Renal pelvis (tissue), 4 donors: ENCODE measurements around the gene SHQ1. TPM values are rescaled to one million over a fixed set of nuclear protein-coding genes. Genes with fewer than 3 reads are reported as not detected.

ENCODE experiments used
- DNase-seq: peaks from one replicate; pipeline ENCODE4 v3.0.0-alpha.2; 2013
- polyA plus RNA-seq, 3 donors: library from polyadenylated mRNA; unstranded; fragments of 120-200 nt; gene quantifications; one replicate each; pipeline ENCODE4 v1.2.1, GENCODE V29; 2013; ENCODE audit not compliant: insufficient read length in 3 of 3

SHQ1 gene
- polyA plus RNA-seq, 3 donors: 19.8 to 26.0 (median 22.5) TPM

DNA sequence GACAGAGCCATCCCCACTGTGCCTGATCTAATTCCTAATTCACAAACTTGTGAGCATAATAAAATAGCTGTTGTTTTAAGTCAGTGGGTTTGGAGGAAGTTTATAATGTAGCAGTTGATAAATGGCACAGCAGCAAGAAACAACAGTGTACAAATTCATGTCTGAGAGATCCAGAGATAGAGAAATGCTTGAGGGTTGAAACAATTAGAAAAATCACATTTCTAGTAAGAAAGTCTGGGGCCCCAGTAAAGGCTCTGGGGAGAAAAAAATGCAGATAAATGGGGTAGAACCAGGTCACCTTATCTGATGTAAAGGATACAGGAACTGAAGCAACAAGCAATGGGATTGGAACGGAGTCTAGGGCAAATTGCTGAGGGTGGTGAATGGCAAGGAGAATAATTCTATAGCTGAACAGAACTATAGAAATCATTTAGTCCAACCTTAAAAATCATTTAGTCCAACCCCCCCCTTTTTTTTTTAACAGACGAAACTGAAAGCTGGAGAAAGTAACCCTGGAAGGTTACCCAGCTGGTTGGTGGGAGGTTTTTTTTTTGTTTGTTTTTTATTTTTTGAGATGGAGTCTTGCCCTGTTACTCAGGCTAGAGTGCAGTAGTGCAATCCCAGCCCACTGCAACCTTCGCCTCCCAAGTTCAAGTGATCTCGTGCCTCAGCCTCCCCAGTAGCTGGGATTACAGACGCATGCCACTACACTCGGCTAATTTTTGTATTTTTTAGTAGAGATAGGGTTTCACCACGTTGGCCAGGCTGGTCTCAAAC is 14.3 kb upstream of the SHQ1 start:
- DNase-seq: no peak

GRCh38 chr3:72860846-72861245 is 12.6 kb upstream of the SHQ1 start:
- no peak for DNase-seq

- no peak for DNase-seq
These were observed 11.8 kb upstream of the SHQ1 start for GRCh38 chr3:72860053-72860452.

GRCh38 chr3:72855001-72855400 is 6.8 kb upstream of the SHQ1 start:
- no peak for DNase-seq

- no peak for DNase-seq
These were observed 447 bp upstream of the SHQ1 start for GRCh38 chr3:72848703-72849081.

- DNase-seq: no peak
These were observed 963 bp downstream of the SHQ1 start for GRCh38 chr3:72847282-72847681.

- no peak for DNase-seq
These were observed 2.1 kb downstream of the SHQ1 start for GRCh38 chr3:72846166-72846565.

DNA sequence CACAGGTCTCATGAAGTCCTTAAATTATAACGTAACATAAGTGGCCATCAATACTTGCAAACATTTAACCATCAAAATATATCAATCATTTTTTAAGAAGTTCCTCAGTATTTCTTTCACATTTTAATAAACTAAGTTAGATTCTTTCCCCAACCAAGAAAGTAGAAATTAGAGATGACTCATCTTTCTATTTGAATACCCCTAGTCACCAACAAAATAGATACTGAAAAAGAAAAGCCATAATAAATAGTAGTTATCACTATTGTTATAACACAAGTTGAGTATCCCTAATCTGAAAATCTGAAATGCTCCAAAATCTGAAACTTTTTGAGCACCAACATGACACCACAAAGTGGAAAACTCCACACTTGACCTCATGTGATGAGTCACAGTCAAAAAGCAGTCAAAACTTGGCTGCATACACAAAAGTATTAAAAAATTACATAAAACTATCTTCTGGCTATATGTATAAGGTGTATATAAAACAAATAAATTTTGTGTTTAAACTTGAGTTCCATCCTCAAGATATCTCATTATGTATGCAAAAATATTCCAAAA is 3.7 kb downstream of the SHQ1 start:
- DNase-seq: no peak

GRCh38 chr3:72839057-72839456 is 9.2 kb downstream of the SHQ1 start:
- DNase-seq: no peak

GRCh38 chr3:72836923-72837322 is 11.3 kb downstream of the SHQ1 start:
- no peak for DNase-seq

DNA sequence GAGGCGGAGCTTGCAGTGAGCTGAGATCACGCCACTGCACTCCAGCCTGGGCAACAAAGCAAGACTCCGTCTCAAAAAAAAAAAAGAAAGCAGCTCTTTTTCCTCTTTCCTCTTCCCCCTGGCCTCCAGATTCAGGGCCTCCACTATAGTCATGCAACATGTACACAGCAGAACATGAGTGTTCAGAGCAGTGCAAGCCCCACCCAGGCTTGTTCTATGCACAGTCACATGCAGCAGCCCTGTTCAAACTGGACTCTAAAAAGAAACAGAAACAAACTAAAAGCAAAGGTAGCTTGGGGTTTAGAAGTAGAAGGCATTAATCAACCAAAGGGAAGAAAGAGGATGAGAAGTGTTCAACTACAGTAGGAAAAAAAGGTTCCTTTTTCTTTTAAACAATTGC is 11.8 kb downstream of the SHQ1 start:
- no peak for DNase-seq

GRCh38 chr3:72830452-72831223 is 17.6 kb downstream of the SHQ1 start:
- no peak for DNase-seq

DNA sequence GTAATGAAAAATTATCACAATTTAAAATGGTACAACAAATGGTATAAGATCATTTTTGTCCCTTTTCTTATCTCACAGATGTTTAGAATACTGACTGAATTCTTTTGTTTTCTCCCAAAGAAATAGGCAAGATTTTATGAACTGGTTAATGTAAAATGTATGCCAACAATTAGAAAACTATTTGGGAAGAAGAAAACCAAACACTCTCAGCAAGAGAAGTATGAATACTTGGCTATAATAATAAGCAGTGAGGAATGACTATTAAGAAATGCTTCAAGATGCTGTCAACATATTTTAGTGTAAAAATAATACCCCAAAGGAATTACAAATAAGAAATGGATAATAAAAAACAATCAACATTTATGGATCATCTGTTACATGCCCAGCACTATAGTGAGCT is 18.5 kb downstream of the SHQ1 start:
- DNase-seq: no peak

GRCh38 chr3:72821161-72821781 is 27.0 kb downstream of the SHQ1 start:
- DNase-seq: no peak

DNA sequence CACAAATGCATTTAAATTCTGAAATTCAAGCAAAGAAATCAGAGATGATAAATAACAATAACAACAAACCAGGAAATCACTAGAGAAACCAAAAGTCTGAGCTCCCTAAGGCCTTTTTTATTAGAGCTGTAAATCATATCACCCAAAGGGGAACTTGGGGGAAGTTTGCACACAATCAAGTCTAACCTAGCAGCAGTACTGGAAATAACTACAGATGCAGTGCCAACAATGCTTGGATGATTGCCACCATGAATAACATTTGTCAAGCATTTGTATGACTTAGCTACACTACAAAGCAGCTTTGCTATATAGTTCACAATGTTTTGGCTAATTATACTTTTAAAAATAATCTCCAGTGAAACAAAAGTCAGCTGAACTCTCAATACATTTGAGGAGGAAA is 27.8 kb downstream of the SHQ1 start:
- peak; percentile 81 for DNase-seq

DNA sequence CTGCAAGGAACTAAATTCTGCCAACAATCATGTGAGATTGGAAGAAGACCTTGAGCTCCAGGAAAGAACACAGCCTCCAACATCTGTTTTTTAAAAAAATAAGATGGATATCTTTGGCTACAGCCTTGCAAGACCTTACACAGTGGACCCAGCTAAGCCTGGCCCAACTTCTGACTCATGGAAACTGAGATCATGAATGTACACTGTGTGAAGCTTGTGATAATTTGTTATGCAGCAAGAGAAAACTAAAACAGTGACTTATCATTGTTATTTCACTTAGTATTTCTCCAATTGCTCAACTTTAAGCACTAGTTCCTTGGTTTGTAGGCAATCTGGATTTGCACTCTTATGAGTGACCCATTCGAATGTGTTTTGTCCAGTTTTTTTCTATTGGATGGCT is 29.3 kb downstream of the SHQ1 start:
- no peak for DNase-seq

DNA sequence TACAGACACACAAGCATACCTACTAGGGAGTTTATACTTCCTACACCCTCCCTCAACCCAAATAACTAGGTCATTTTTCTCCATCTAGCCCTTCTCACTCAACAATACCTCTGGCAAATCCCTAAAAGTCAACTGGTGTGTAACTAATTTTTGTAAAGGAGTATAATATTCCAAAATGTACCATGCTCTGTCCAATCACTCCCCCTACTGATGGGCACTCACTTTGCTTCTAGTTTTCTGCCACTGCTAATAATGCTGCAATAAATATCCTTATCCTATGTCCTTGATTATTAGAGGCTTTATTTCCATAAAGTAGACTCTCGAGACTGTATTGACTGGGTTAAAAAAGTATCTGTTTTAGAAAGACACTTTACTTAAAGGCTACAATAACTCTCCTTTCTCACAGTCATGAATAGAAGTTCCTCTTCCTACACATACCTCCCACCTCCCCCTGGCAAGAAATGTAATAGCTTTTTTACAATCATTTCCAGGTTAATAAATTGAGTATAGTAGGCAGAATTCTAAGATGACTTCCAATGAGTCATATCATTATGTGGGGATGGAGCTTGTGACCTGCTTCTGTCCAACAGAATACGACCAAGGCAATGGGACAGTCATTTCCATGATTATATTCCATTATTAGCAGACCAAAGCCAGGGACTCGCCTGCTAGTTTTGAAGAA is 30.0 kb downstream of the SHQ1 start:
- no peak for DNase-seq

DNA sequence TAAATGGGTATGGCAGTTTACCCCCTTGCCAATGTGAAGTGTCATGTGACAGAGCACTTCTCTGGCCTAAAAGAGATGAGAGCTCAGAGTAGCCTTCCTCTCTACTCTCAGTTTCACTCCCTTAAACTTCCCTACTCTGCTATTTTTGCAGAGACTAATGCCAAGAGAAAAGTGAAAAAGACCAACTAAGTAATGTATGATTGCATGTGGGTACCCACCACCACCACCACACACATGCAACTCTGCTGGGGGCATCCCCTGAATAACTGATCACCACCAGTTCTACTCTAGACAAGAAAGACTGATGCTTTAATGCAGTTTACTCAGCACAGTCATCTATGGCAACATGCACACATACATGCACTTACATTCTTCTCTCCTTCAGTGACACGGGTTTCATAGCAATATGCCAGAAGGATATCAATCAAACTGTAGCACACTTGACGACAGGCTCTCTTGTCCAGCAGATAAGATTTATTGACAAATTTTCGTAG is 31.3 kb downstream of the SHQ1 start:
- no peak for DNase-seq

DNA sequence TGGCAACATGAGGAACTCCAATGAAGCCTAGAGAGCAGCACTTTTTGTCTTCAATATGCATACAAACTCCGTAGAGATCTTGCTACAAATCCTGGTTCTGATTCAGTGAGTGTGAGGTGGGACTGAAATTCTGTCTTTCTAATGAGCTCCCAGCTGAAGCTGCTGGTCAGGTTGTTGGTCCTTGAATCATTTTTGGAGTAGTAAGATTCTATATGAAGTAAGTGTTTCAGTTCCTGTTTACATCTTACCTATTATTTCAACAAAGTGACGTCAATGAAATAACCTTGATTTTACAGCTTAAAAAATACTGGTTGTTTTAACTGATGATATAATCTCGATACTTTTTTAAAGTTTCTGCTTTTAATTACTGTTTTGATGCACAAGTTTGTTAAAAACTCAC is 33.9 kb downstream of the SHQ1 start:
- no peak for DNase-seq

DNA sequence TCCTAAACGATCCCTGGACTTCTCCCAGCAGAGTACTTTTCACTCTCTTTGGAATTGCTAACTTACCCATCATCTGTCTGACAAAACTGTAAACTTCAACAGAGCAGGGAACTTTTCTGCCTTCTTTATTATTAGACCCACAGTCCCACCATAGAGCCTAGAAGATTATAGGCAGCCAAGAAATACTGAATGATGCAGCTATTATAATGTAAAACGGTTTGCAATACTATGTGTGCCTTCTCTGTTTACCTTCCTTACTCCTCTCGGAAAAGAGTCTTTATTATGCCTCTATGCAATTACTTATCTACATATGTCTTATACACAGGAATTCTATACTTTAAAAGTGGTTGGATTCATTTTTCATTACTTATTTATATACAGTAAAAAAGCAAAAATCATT is 36.0 kb downstream of the SHQ1 start:
- DNase-seq: no peak

- no peak for DNase-seq
These were observed 36.7 kb downstream of the SHQ1 start for GRCh38 chr3:72811571-72811970.
